OCI-LY7 (cell line): ENCODE data around the gene KRTAP12-2. TPM values are rescaled to one million over a fixed set of nuclear protein-coding genes. Genes with fewer than 3 reads are reported as not detected.

Experiments used
- BruUV-seq: library from RNA; stranded (reverse); fragments of 400-500 nt; replicated peaks from 2 replicates; lab custom pipeline; 2021; lab: Mats Ljungman, UMichigan
- CTCF ChIA-PET: fragments of 300-600 bp; sonication (Branson Sonifier 250); formaldehyde crosslinking; loops from one replicate; lab custom pipeline; 2022; ENCODE audit warnings: antibody characterized with exemption; ENCODE audit not compliant: unreplicated experiment; lab: Charles Lee
- POLR2A ChIA-PET: fragments of 300-600 bp; sonication (Branson Sonifier 250); formaldehyde crosslinking; loops from one replicate; lab custom pipeline; 2022; ENCODE audit warnings: antibody characterized with exemption; lab: Charles Lee
- DNase-seq: peaks from one replicate; pipeline ENCODE4 v3.0.0-alpha.2; 2015; ENCODE audit warnings: low spot score
- H2AFZ ChIP-seq: fragments of 200-600 bp; sonication (generic), shearing (Covaris generic); 2 replicates; pipeline ENCODE4 v1.6.1; 2014; ENCODE audit warnings: mild to moderate bottlenecking, antibody characterized with exemption, low read length, moderate library complexity
- H3K27ac ChIP-seq: fragments of 200-600 bp; sonication (generic); 2 replicates; pipeline ENCODE4 v1.5.1; 2014; ENCODE audit warnings: mixed run types, low read depth, mild to moderate bottlenecking, moderate library complexity, low read length, inconsistent platforms; ENCODE audit not compliant: poor library complexity, severe bottlenecking
- H3K36me3 ChIP-seq: fragments of 200-600 bp; sonication (generic); 2 replicates; pipeline ENCODE4 v1.6.1; 2014; ENCODE audit warnings: mild to moderate bottlenecking, antibody characterized with exemption, low read length, moderate library complexity, mixed read lengths; ENCODE audit not compliant: insufficient read depth
- H3K4me1 ChIP-seq: fragments of 200-600 bp; sonication (generic); 2 replicates; pipeline ENCODE4 v1.5.1; 2014; ENCODE audit warnings: mild to moderate bottlenecking, low read length; ENCODE audit not compliant: insufficient read depth, poor library complexity, severe bottlenecking
- H3K4me2 ChIP-seq: fragments of 200-600 bp; sonication (generic); 2 replicates; pipeline ENCODE4 v1.6.1; 2014; ENCODE audit warnings: mild to moderate bottlenecking, low read length
- H3K4me3 ChIP-seq: fragments of 200-600 bp; sonication (generic); 2 replicates; pipeline ENCODE4 v1.5.1; 2014; ENCODE audit warnings: mild to moderate bottlenecking, low read depth, low read length; ENCODE audit not compliant: poor library complexity, severe bottlenecking
- H3K79me2 ChIP-seq: fragments of 200-600 bp; sonication (generic); 2 replicates; pipeline ENCODE4 v1.6.1; 2016; ENCODE audit warnings: low read depth, mild to moderate bottlenecking, low read length, moderate library complexity, mixed read lengths; ENCODE audit not compliant: insufficient read depth
- H3K9me2 ChIP-seq: fragments of 200-600 bp; sonication (generic); 2 replicates; pipeline ENCODE4 v1.6.1; 2016; ENCODE audit warnings: mild to moderate bottlenecking, low read length, mixed read lengths; ENCODE audit not compliant: insufficient read depth
- H3K9me3 ChIP-seq: fragments of 200-600 bp; sonication (generic); 2 replicates; pipeline ENCODE4 v1.6.1; 2014; ENCODE audit warnings: mild to moderate bottlenecking, mixed run types, low read length, mixed read lengths
- H4K20me1 ChIP-seq: fragments of 200-600 bp; sonication (generic); 2 replicates; pipeline ENCODE4 v1.6.1; 2014; ENCODE audit warnings: mild to moderate bottlenecking, antibody characterized with exemption, low read length, moderate library complexity, mixed read lengths; ENCODE audit not compliant: insufficient read depth
- EZH2phosphoT487 ChIP-seq: fragments of 200-600 bp; sonication (generic); IDR thresholded peaks from 2 replicates; pipeline ENCODE4 v1.6.1; 2018; ENCODE audit warnings: low read depth, borderline replicate concordance, mild to moderate bottlenecking, mixed run types, antibody characterized with exemption, low read length, moderate library complexity, mixed read lengths
- intact Hi-C: fragments of 100-400 bp; cut with micrococcal nuclease; formaldehyde crosslinking; loops from one replicate; pipeline ENCODE4 v1.10.0; 2022; ENCODE audit not compliant: unreplicated experiment
- total RNA-seq, 2 experiments: library from RNA; depleted of rRNA in 1 of 2; stranded (reverse); fragments of >200 nt in 1 of 2; shearing (Covaris generic) in 1 of 2; gene quantifications; 2 replicates each; pipeline ENCODE4 v1.2.3, GENCODE V29; 2014 to 2022
- TF ChIP-seq, protein P1 (sequence below): fragments of 200-600 bp; sonication (generic); conservative IDR thresholded peaks from 2 replicates; pipeline ENCODE4 v1.5.1; 2014; ENCODE audit warnings: mild to moderate bottlenecking, antibody characterized with exemption, low read length, moderate library complexity, mixed read lengths

KRTAP12-2 gene
- total RNA-seq, 2 experiments from 2014 or later, result not detected

DNA sequence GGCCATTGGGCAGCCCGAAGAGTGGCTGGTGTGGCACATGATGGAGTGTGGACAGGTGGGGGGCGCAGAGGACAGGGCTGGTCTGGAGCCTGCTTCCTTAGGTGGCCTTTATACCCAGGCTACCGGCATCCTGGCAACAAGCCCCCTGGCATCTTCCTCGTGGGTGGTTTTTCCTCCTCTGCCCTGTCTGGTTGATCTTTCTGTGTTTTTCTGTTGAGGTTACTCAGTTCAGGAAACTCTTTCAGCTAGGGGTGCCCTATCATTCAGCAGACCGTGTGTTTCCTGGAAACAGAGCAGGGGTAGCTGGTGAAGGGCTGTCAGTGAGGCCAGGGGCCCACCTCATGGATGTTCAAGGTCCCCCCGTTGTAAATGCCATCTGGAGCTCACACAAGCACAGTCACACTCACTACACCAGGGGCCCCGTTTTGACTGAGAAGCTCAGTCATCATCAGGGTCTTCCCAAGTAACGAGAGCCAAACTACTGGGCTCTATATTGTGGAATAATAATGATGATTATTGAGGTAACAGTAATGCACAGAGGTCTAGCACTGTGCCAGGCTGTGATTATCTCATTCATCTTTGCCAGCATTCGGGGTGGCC is 12.1 kb downstream of the KRTAP12-2 start, which contains the start of gene KRTAP12-4:
KRTAP12-4 (minus strand) TSS at position 84 of the 600 bp plus-strand sequence; CDS start at position 39, 45 bp downstream.
- ChIA-PET CTCF (no interaction called here), POLR2A (no interaction called here)
- Histone ChIP-seq H3K9me3 (no peaks in the 10 kb centered on the region), H3K9me2 (no peaks in the 10 kb centered on the region), H3K36me3 (no peaks in the 10 kb centered on the region), H3K27ac (no peak within 1 kb of the TSS), H3K4me3 (no peak within 1 kb of the TSS), H3K79me2 (no peaks in the 10 kb centered on the region), H4K20me1 (no peaks in the 10 kb centered on the region), H3K4me1 (no peaks in the 10 kb centered on the region), H2AFZ (no peak within 1 kb of the TSS), H3K4me2 (no peak within 1 kb of the TSS)
- no peak for DNase-seq
- TF ChIP-seq EZH2phosphoT487, result no peak
- TF ChIP-seq, protein P1, sequence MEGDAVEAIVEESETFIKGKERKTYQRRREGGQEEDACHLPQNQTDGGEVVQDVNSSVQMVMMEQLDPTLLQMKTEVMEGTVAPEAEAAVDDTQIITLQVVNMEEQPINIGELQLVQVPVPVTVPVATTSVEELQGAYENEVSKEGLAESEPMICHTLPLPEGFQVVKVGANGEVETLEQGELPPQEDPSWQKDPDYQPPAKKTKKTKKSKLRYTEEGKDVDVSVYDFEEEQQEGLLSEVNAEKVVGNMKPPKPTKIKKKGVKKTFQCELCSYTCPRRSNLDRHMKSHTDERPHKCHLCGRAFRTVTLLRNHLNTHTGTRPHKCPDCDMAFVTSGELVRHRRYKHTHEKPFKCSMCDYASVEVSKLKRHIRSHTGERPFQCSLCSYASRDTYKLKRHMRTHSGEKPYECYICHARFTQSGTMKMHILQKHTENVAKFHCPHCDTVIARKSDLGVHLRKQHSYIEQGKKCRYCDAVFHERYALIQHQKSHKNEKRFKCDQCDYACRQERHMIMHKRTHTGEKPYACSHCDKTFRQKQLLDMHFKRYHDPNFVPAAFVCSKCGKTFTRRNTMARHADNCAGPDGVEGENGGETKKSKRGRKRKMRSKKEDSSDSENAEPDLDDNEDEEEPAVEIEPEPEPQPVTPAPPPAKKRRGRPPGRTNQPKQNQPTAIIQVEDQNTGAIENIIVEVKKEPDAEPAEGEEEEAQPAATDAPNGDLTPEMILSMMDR, result no peak
- intact Hi-C loops, result no loop called here
- no TSS peak for BruUV-seq

- Histone ChIP-seq H3K4me2 (no peak overlapping the region), H3K9me2 (no peaks in the 10 kb centered on the region), H3K4me1 (no peaks in the 10 kb centered on the region), H4K20me1 (no peaks in the 10 kb centered on the region), H3K4me3 (no peak overlapping the region), H3K36me3 (no peaks in the 10 kb centered on the region), H2AFZ (no peak overlapping the region), H3K27ac (no peak overlapping the region), H3K9me3 (no peaks in the 10 kb centered on the region), H3K79me2 (no peaks in the 10 kb centered on the region)
- TF ChIP-seq, protein P1, result no peak
- no peak for TF ChIP-seq EZH2phosphoT487
- DNase-seq, result no peak
- no TSS peak for BruUV-seq
- CTCF ChIA-PET, result no interaction called here
- intact Hi-C loops, result no loop called here
- POLR2A ChIA-PET, result no interaction called here
Observed at GRCh38 chr21:44653656-44654575, 12.8 kb downstream of the KRTAP12-2 start.

GRCh38 chr21:44653123-44653522 is 13.6 kb downstream of the KRTAP12-2 start:
- Histone ChIP-seq H3K9me2 (no peaks in the 10 kb centered on the region), H3K9me3 (no peaks in the 10 kb centered on the region), H3K27ac (no peak overlapping the region), H3K36me3 (no peaks in the 10 kb centered on the region), H2AFZ (no peak overlapping the region), H3K4me1 (no peaks in the 10 kb centered on the region), H3K79me2 (no peaks in the 10 kb centered on the region), H3K4me2 (no peak overlapping the region), H3K4me3 (no peak overlapping the region), H4K20me1 (no peaks in the 10 kb centered on the region)
- ChIA-PET POLR2A (no interaction called here), CTCF (no interaction called here)
- intact Hi-C loops, result no loop called here
- BruUV-seq, result no TSS peak
- peak; percentile 7 for DNase-seq
- no peak for TF ChIP-seq EZH2phosphoT487
- TF ChIP-seq, protein P1, result no peak
